GM18505 (cell line): ENCODE data around the gene LDLRAD4.
"Not testable (repeated sequence)": the region's sequence is repeated elsewhere in the genome, so short reads cannot be mapped to it uniquely, and the experiment has no call there.

Source experiments
- ATAC-seq: cut with Tn5 transposase; IDR thresholded peaks from one replicate; pipeline ENCODE4 v1.9.1; 2021; ENCODE audit not compliant: unreplicated experiment
- POLR2A ChIP-seq: IDR thresholded peaks from 4 replicates; pipeline ENCODE4 v1.6.1; 2011; ENCODE audit warnings: borderline replicate concordance; ENCODE audit not compliant: insufficient read depth, insufficient read length; ENCODE audit errors: extremely low read depth

LDLRAD4 gene

GRCh38 chr18:13253786-13254688 lies 35.5 kb downstream of the LDLRAD4 start:
- no peak for TF ChIP-seq POLR2A
- ATAC-seq = no peak

GRCh38 chr18:13254971-13255927 lies 36.7 kb downstream of the LDLRAD4 start:
- TF ChIP-seq POLR2A = no peak
- no peak for ATAC-seq

GRCh38 chr18:13256444-13257305 lies 38.1 kb downstream of the LDLRAD4 start:
- TF ChIP-seq POLR2A = no peak
- ATAC-seq = no peak

- no peak for ATAC-seq
- no peak for TF ChIP-seq POLR2A
These were observed 38.9 kb downstream of the LDLRAD4 start for GRCh38 chr18:13257361-13257980.

GRCh38 chr18:13258921-13259320 lies 40.4 kb downstream of the LDLRAD4 start:
- no peak for TF ChIP-seq POLR2A
- no peak for ATAC-seq

GRCh38 chr18:13259701-13260100 lies 41.1 kb downstream of the LDLRAD4 start:
- no peak for TF ChIP-seq POLR2A
- ATAC-seq = no peak

- TF ChIP-seq POLR2A = no peak
- ATAC-seq = no peak
These were observed 41.8 kb downstream of the LDLRAD4 start for GRCh38 chr18:13260197-13260934.

- TF ChIP-seq POLR2A = no peak
- ATAC-seq = no peak
These were observed 42.5 kb downstream of the LDLRAD4 start for GRCh38 chr18:13260935-13261640.

GRCh38 chr18:13261661-13262357 lies 43.2 kb downstream of the LDLRAD4 start:
- no peak for TF ChIP-seq POLR2A
- no peak for ATAC-seq

GRCh38 chr18:13262358-13262680 lies 43.8 kb downstream of the LDLRAD4 start:
- not testable (repeated sequence) for ATAC-seq
